HK-2 (cell line): ENCODE data around the gene RIMBP2.
A peak's percentile ranks its signal among the peaks of the same experiment; 100 is the strongest.
"Not testable (repeated sequence)": the region's sequence is repeated elsewhere in the genome, so short reads cannot be mapped to it uniquely, and the experiment has no call there.

Source experiments
- DNase-seq: peaks from one replicate; pipeline ENCODE4 v3.0.0-alpha.2; 2018; ENCODE audit not compliant: unreplicated experiment

Gene RIMBP2

GRCh38 chr12:130715998-130716968 lies at the start of gene RIMBP2:
Gene RIMBP2, minus strand, starts transcription at chr12:130716299. Its CDS starts 237,286 bp downstream, at chr12:130479013.
- DNase-seq: peak; percentile 21

GRCh38 chr12:130765186-130765659 lies 49.1 kb upstream of the RIMBP2 start:
- no peak for DNase-seq

- no peak for DNase-seq
Measured at GRCh38 chr12:130764475-130765185, 48.5 kb upstream of the RIMBP2 start.

GRCh38 chr12:130764073-130764472 lies 48.0 kb upstream of the RIMBP2 start:
- DNase-seq: no peak

GRCh38 chr12:130762319-130762675 lies 46.2 kb upstream of the RIMBP2 start:
- no peak for DNase-seq

GRCh38 chr12:130761537-130762318 lies 45.6 kb upstream of the RIMBP2 start:
- peak; percentile 56 for DNase-seq

GRCh38 chr12:130754234-130754901 lies 38.3 kb upstream of the RIMBP2 start:
- no peak for DNase-seq

- DNase-seq: no peak
Measured at GRCh38 chr12:130752692-130753230, 36.7 kb upstream of the RIMBP2 start.

GRCh38 chr12:130752037-130752436 lies 35.9 kb upstream of the RIMBP2 start:
- DNase-seq: not testable (repeated sequence)

- DNase-seq: no peak
Measured at GRCh38 chr12:130748786-130749185, 32.7 kb upstream of the RIMBP2 start.

- peak; percentile 69 for DNase-seq
Measured at GRCh38 chr12:130747867-130748740, 32.0 kb upstream of the RIMBP2 start.

- no peak for DNase-seq
Measured at GRCh38 chr12:130746546-130746945, 30.4 kb upstream of the RIMBP2 start.

GRCh38 chr12:130745921-130746320 lies 29.8 kb upstream of the RIMBP2 start:
- DNase-seq: no peak

GRCh38 chr12:130744274-130744673 lies 28.2 kb upstream of the RIMBP2 start:
- no peak for DNase-seq

GRCh38 chr12:130743606-130744005 lies 27.5 kb upstream of the RIMBP2 start:
- no peak for DNase-seq

GRCh38 chr12:130743176-130743575 lies 27.1 kb upstream of the RIMBP2 start:
- no peak for DNase-seq

GRCh38 chr12:130742716-130743115 lies 26.6 kb upstream of the RIMBP2 start:
- DNase-seq: no peak

GRCh38 chr12:130742112-130742511 lies 26.0 kb upstream of the RIMBP2 start:
- DNase-seq: no peak

GRCh38 chr12:130739571-130739970 lies 23.5 kb upstream of the RIMBP2 start:
- DNase-seq: no peak

GRCh38 chr12:130738403-130738802 lies 22.3 kb upstream of the RIMBP2 start:
- not testable (repeated sequence) for DNase-seq
